ENCODE data around the gene PRR7. TPM values are rescaled to one million over a fixed set of nuclear protein-coding genes. Genes with fewer than 3 reads are reported as not detected.

Gene PRR7
- total and polyA plus RNA-seq, 2 of the 4 experiments (the other 2 are of a cell fraction), result 1.1 to 10.1 TPM

DNA sequence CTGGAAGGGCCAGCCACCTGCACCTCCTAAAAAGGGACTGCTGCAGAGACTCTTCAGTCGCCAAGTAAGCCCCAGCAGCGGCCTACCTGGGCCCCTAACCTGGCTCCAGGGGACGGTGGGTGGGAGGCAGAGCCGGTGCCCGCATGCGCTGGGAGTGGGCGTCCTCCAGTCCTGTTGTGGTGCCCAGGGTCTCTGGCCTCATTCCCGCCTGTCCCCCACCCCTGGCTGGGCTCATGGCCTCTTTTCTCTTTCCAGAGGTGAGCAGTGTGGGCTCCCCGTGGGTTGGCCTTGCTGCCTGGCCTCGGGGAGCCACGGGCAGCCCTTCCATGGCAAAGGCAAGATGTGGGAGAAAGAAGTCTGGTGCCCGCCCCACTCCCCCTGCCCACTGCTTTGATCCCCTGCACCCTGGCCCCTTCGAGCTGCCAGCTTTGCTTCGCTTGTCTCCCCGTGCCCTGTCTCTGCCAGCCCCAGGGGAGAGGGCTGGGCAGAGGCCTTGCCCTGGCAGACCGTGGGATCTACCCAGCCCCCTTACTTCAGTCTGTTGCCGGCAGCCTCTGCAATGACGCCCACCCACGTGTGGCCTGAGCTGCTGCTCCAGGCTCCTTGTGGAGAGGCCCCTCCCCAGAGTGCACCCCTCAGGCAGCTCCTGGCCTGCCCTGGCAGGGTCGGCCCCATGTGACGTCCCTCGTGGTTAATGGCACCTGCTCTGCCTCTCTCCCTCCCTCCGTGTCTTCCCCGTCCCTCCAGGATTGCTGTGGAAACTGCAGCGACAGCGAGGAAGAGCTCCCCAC, 5.4 kb upstream of the PRR7 start:
- Histone ChIP-seq H3K27ac (ENCODE audit: insufficient read depth, low read length) (no peak overlapping the region), H3K4me3 (ENCODE audit: insufficient read depth, low read depth, low read length) (no peak overlapping the region), H3K9me3 (ENCODE audit: control insufficient read depth, insufficient read depth, low read length) (no peaks in the 10 kb centered on the region), H3K14ac (replicated peaks; ENCODE audit: low read depth, low read length) (no peak overlapping the region), H2AK9ac (replicated peaks; ENCODE audit: low read depth, low read length, poor library complexity) (no peak overlapping the region), H3K36me3 (ENCODE audit: control insufficient read depth, insufficient read depth, low read length) (peaks cover 18% of the 10 kb centered on the region; the same call in 1 of the 2 replicates), H2BK120ac (ENCODE audit: low read depth, low read length) (no peak overlapping the region), H4K8ac (ENCODE audit: low read depth in 2 of 2, low read length in 2 of 2) (no peak overlapping the region), H3K23ac (ENCODE audit: low read depth, low read length) (no peak overlapping the region), H3K27me3 (ENCODE audit: control insufficient read depth, insufficient read depth, low read length) (no peaks in the 10 kb centered on the region), H2AFZ (replicated peaks; ENCODE audit: low read length, poor library complexity) (no peak overlapping the region), H3K4me1 (ENCODE audit: control insufficient read depth, insufficient read depth, low read length) (peaks cover 2% of the 10 kb centered on the region), H3K4me2 (ENCODE audit: low read depth, low read length) (no peak overlapping the region), H3K18ac (ENCODE audit: low read depth, low read length) (no peak overlapping the region), H3K56ac (ENCODE audit: extremely low read depth, insufficient read depth, low read length) (no peak overlapping the region), H4K20me1 (ENCODE audit: insufficient read depth, low read length) (peaks cover 4% of the 10 kb centered on the region; the same call in 1 of the 2 replicates), H3K9ac (ENCODE audit: low read depth, low read length) (no peak overlapping the region), H2BK15ac (ENCODE audit: low read depth, low read length) (no peak overlapping the region), H3K4ac (ENCODE audit: low read depth, low read length) (no peak overlapping the region), H3K9me1 (ENCODE audit: insufficient read depth, low read length) (peaks cover 6% of the 10 kb centered on the region; the same call in 1 of the 2 replicates), H2BK20ac (ENCODE audit: low read depth, low read length) (no peak overlapping the region), H4K5ac (ENCODE audit: low read depth, low read length) (no peak overlapping the region), H4K91ac (ENCODE audit: insufficient read depth, low read depth, low read length) (no peak overlapping the region), H2BK5ac (ENCODE audit: low read depth, low read length, poor library complexity, severe bottlenecking) (no peak overlapping the region), H2AK5ac (ENCODE audit: low read depth, low read length) (no peak overlapping the region), H3K79me1 (ENCODE audit: low read depth in 1 of 2, low read length in 2 of 2) (peaks cover 0 to 2% of the 10 kb centered on the region in 2 experiments; a peak in 1 of 4 replicates)
- CTCF ChIA-PET, result interaction anchor here (1.1 to 1.5 kb wide), 2 partner anchors 14 to 37 kb away, joined by 3 read pairs; no protein-coding TSS in a partner anchor
- WGBS, 2 experiments (ENCODE audit: extremely low coverage in 2 of 2, insufficient read length in 1 of 2), result 82% methylated on average over 15 of the region's 26 CpGs; no CpG with 5 or more reads in 1 of the 2 experiments
- POLR2A ChIA-PET (ENCODE audit: unreplicated experiment), result no interaction called here
- dilution Hi-C loops (cut with HindIII; ENCODE audit: low sequenced_read_pairs, unreplicated experiment) (no loop called here), in situ Hi-C loops (cut with MboI; ENCODE audit: low sequenced_read_pairs) (no loop called here), intact Hi-C loops (cut with micrococcal nuclease) (no loop called here)
- DNase-seq (no peak), ATAC-seq (ENCODE audit: low read depth) (no peak)
- no TSS peak for BruUV-seq (replicated peaks)
- TF ChIP-seq, protein P1, sequence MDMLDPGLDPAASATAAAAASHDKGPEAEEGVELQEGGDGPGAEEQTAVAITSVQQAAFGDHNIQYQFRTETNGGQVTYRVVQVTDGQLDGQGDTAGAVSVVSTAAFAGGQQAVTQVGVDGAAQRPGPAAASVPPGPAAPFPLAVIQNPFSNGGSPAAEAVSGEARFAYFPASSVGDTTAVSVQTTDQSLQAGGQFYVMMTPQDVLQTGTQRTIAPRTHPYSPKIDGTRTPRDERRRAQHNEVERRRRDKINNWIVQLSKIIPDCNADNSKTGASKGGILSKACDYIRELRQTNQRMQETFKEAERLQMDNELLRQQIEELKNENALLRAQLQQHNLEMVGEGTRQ (IDR thresholded peaks at IDR 0.05; ENCODE audit: low read depth, low read length), result no peak
- TF ChIP-seq MAFK (IDR thresholded peaks at IDR 0.05; ENCODE audit: low read depth, low read length) (no peak), CEBPB (IDR thresholded peaks at IDR 0.05; ENCODE audit: low read depth, low read length) (no peak), RFX5 (IDR thresholded peaks at IDR 0.05; ENCODE audit: low read depth, low read length) (no peak), ELK1 (IDR thresholded peaks at IDR 0.05; ENCODE audit: borderline replicate concordance, low read depth, low read length) (no peak), RCOR1 (IDR thresholded peaks at IDR 0.05; ENCODE audit: insufficient replicate concordance, low read length) (no peak), BHLHE40 (IDR thresholded peaks at IDR 0.05; ENCODE audit: low read depth, low read length) (no peak)

Measured in IMR-90 (cell line).